IMR-90 (cell line): ENCODE measurements around the gene AXIN1. TPM values are rescaled to one million over a fixed set of nuclear protein-coding genes. Genes with fewer than 3 reads are reported as not detected.

Source experiments
- ATAC-seq: fragments of 200-7000 bp; cut with Tn5 transposase; 2 replicates; pipeline ENCODE4 v1.9.1; 2020; ENCODE audit warnings: low read depth, mild to moderate bottlenecking, moderate library complexity
- BruUV-seq: library from RNA; stranded (reverse); fragments of 400-500 nt; replicated peaks from 2 replicates; lab custom pipeline; 2021; lab: Mats Ljungman, UMichigan
- CTCF ChIA-PET: fragments of 300-600 bp; formaldehyde crosslinking; extraction: SDS; loops from one replicate; lab custom pipeline; 2021; ENCODE audit warnings: antibody characterized with exemption; lab: Yijun Ruan, JAX
- POLR2A ChIA-PET: fragments of 300-600 bp; sonication (Branson Sonifier 250); formaldehyde crosslinking; loops from one replicate; lab custom pipeline; 2022; ENCODE audit warnings: antibody characterized with exemption; ENCODE audit not compliant: unreplicated experiment; lab: Charles Lee
- DNase-seq: peaks from one replicate; pipeline ENCODE4 v3.0.0; 2013
- H2AFZ ChIP-seq: replicated peaks from 2 replicates; pipeline ENCODE3; 2013; ENCODE audit warnings: low read length, mild to moderate bottlenecking; ENCODE audit not compliant: poor library complexity
- H2AK5ac ChIP-seq: 2 replicates; pipeline ENCODE4 v1.6.1; 2013; ENCODE audit warnings: low read depth, low read length, inconsistent platforms
- H2AK9ac ChIP-seq: replicated peaks from 2 replicates; pipeline ENCODE3; 2013; ENCODE audit warnings: mild to moderate bottlenecking, low read depth, low read length, moderate library complexity; ENCODE audit not compliant: poor library complexity
- H2BK120ac ChIP-seq: 2 replicates; pipeline ENCODE4 v1.6.1; 2013; ENCODE audit warnings: low read depth, low read length, inconsistent platforms
- H2BK15ac ChIP-seq: 3 replicates; pipeline ENCODE4 v1.6.1; 2013; ENCODE audit warnings: low read depth, low read length, inconsistent platforms
- H2BK20ac ChIP-seq: 2 replicates; pipeline ENCODE4 v1.6.1; 2013; ENCODE audit warnings: low read depth, mild to moderate bottlenecking, inconsistent platforms, low read length, moderate library complexity
- H2BK5ac ChIP-seq: 2 replicates; pipeline ENCODE4 v1.6.1; 2013; ENCODE audit warnings: mild to moderate bottlenecking, low read depth, low read length, inconsistent platforms; ENCODE audit not compliant: poor library complexity, severe bottlenecking
- H3K14ac ChIP-seq: replicated peaks from 2 replicates; pipeline ENCODE4 v1.6.1; 2013; ENCODE audit warnings: low read depth, low read length, inconsistent platforms
- H3K18ac ChIP-seq: 2 replicates; pipeline ENCODE4 v1.6.1; 2013; ENCODE audit warnings: low read depth, low read length, control low read depth
- H3K23ac ChIP-seq: 2 replicates; pipeline ENCODE4 v1.6.1; 2013; ENCODE audit warnings: low read depth, low read length, inconsistent platforms
- H3K27ac ChIP-seq: 2 replicates; pipeline ENCODE4 v1.5.1; 2013; ENCODE audit warnings: mild to moderate bottlenecking, control low read depth, low read length; ENCODE audit not compliant: insufficient read depth
- H3K27me3 ChIP-seq: 2 replicates; pipeline ENCODE4 v1.6.1; 2013; ENCODE audit warnings: low read length; ENCODE audit not compliant: control insufficient read depth, insufficient read depth
- H3K36me3 ChIP-seq: 2 replicates; pipeline ENCODE4 v1.6.1; 2013; ENCODE audit warnings: low read length, mixed read lengths; ENCODE audit not compliant: control insufficient read depth, insufficient read depth
- H3K4ac ChIP-seq: 2 replicates; pipeline ENCODE4 v1.6.1; 2013; ENCODE audit warnings: low read depth, low read length, inconsistent platforms
- H3K4me1 ChIP-seq: 2 replicates; pipeline ENCODE4 v1.6.1; 2013; ENCODE audit warnings: low read length, mixed read lengths; ENCODE audit not compliant: control insufficient read depth, insufficient read depth
- H3K4me2 ChIP-seq: 2 replicates; pipeline ENCODE4 v1.6.1; 2013; ENCODE audit warnings: low read depth, mild to moderate bottlenecking, control low read depth, low read length, moderate library complexity
- H3K4me3 ChIP-seq: 2 replicates; pipeline ENCODE4 v1.5.1; 2013; ENCODE audit warnings: low read depth, mild to moderate bottlenecking, control low read depth, low read length, moderate library complexity; ENCODE audit not compliant: insufficient read depth
- H3K56ac ChIP-seq: 2 replicates; pipeline ENCODE4 v1.6.1; 2013; ENCODE audit warnings: low read length, inconsistent platforms; ENCODE audit not compliant: insufficient read depth; ENCODE audit errors: extremely low read depth
- H3K79me1 ChIP-seq, 2 experiments: 2 replicates each; pipeline ENCODE4 v1.6.1; 2013; ENCODE audit warnings: low read length in 2 of 2, inconsistent platforms in 1 of 2, low read depth in 1 of 2
- H3K9ac ChIP-seq: 2 replicates; pipeline ENCODE4 v1.6.1; 2013; ENCODE audit warnings: low read depth, low read length, control low read depth
- H3K9me1 ChIP-seq: 2 replicates; pipeline ENCODE4 v1.6.1; 2013; ENCODE audit warnings: low read length, inconsistent platforms; ENCODE audit not compliant: insufficient read depth
- H3K9me3 ChIP-seq: 2 replicates; pipeline ENCODE4 v1.6.1; 2013; ENCODE audit warnings: low read length; ENCODE audit not compliant: control insufficient read depth, insufficient read depth
- H4K20me1 ChIP-seq: 2 replicates; pipeline ENCODE4 v1.6.1; 2013; ENCODE audit warnings: low read length, inconsistent platforms; ENCODE audit not compliant: insufficient read depth
- H4K5ac ChIP-seq: 2 replicates; pipeline ENCODE4 v1.6.1; 2013; ENCODE audit warnings: mild to moderate bottlenecking, low read depth, low read length, control low read depth
- H4K8ac ChIP-seq, 2 experiments: 2 replicates each; pipeline ENCODE4 v1.6.1; 2013; ENCODE audit warnings: low read depth in 2 of 2, low read length in 2 of 2, control low read depth in 1 of 2, inconsistent platforms in 1 of 2
- H4K91ac ChIP-seq: 2 replicates; pipeline ENCODE4 v1.6.1; 2013; ENCODE audit warnings: low read depth, low read length, inconsistent platforms; ENCODE audit not compliant: insufficient read depth
- CEBPB ChIP-seq: IDR thresholded peaks from 2 replicates; pipeline ENCODE4 v1.6.1; 2012; ENCODE audit warnings: low read depth, low read length, improper control_type of control experiment
- FOS ChIP-seq: fragments of 150-350 bp; IDR thresholded peaks from 2 replicates; pipeline ENCODE4 v1.6.1; 2016; ENCODE audit warnings: low read depth, low read length
- MAZ ChIP-seq: IDR thresholded peaks from 2 replicates; pipeline ENCODE4 v1.6.1; 2012; ENCODE audit warnings: low read depth, mild to moderate bottlenecking, low read length, improper control_type of control experiment, moderate library complexity, borderline replicate concordance
- NFE2L2 ChIP-seq: fragments of 150-350 bp; IDR thresholded peaks from 2 replicates; pipeline ENCODE4 v1.6.1; 2016; ENCODE audit warnings: low read depth, mild to moderate bottlenecking, low read length
- RCOR1 ChIP-seq: IDR thresholded peaks from 2 replicates; pipeline ENCODE4 v1.6.1; 2012; ENCODE audit warnings: mild to moderate bottlenecking, low read length, improper control_type of control experiment; ENCODE audit not compliant: insufficient replicate concordance
- RFX5 ChIP-seq: IDR thresholded peaks from 2 replicates; pipeline ENCODE4 v1.8.0; 2012; ENCODE audit warnings: low read depth, mild to moderate bottlenecking, low read length, moderate library complexity
- WGBS, 2 experiments: methylation state at CpG; one replicate each; pipeline versions ENCODE4 v1.1.5 to v1.1.7; 2013; ENCODE audit warnings: missing lambda C conversion rate in 2 of 2; ENCODE audit not compliant: insufficient read length in 1 of 2; ENCODE audit errors: extremely low coverage in 2 of 2; 5-methylcytosine and 5-hydroxymethylcytosine counted together
- dilution Hi-C: fragments of 300-500 bp; cut with HindIII; formaldehyde crosslinking; loops from one replicate; pipeline ENCODE4 v1.14.3; 2018; ENCODE audit warnings: low sequenced_read_pairs; ENCODE audit not compliant: unreplicated experiment
- in situ Hi-C: fragments of 300-500 bp; cut with MboI; formaldehyde crosslinking; loops from 3 replicates; pipeline ENCODE4 v1.14.3; 2019; ENCODE audit warnings: low sequenced_read_pairs, inconsistent platforms, mixed read lengths
- intact Hi-C: fragments of 100-400 bp; cut with micrococcal nuclease; formaldehyde crosslinking; loops from 2 replicates; pipeline ENCODE4 v1.10.0; 2022
- polyA plus RNA-seq, 3 experiments: library from polyadenylated mRNA; depleted of rRNA; stranded (reverse); fragments of >200 nt; gene quantifications; 2 replicates each; pipeline ENCODE4 v1.2.3, GENCODE V29; 2012; ENCODE audit warnings: low replicate concordance in 1 of 3
- total RNA-seq: library from RNA; depleted of rRNA; stranded (reverse); fragments of >200 nt; gene quantifications from 2 replicates; pipeline ENCODE4 v1.2.3, GENCODE V29; 2012
- TF ChIP-seq, protein P1 (sequence below): fragments of 150-350 bp; IDR thresholded peaks from 2 replicates; pipeline ENCODE4 v1.6.1; 2017; ENCODE audit warnings: mild to moderate bottlenecking, antibody characterized with exemption, low read length, low read depth
- TF ChIP-seq, protein P2 (sequence below): fragments of 150-350 bp; IDR thresholded peaks from 2 replicates; pipeline ENCODE4 v1.6.1; 2016; ENCODE audit warnings: low read depth, mild to moderate bottlenecking, low read length, moderate library complexity, borderline replicate concordance

The AXIN1 gene
- total and polyA plus RNA-seq, 2 of the 4 experiments (the other 2 are of a cell fraction), result 10.9 to 14.2 TPM

DNA sequence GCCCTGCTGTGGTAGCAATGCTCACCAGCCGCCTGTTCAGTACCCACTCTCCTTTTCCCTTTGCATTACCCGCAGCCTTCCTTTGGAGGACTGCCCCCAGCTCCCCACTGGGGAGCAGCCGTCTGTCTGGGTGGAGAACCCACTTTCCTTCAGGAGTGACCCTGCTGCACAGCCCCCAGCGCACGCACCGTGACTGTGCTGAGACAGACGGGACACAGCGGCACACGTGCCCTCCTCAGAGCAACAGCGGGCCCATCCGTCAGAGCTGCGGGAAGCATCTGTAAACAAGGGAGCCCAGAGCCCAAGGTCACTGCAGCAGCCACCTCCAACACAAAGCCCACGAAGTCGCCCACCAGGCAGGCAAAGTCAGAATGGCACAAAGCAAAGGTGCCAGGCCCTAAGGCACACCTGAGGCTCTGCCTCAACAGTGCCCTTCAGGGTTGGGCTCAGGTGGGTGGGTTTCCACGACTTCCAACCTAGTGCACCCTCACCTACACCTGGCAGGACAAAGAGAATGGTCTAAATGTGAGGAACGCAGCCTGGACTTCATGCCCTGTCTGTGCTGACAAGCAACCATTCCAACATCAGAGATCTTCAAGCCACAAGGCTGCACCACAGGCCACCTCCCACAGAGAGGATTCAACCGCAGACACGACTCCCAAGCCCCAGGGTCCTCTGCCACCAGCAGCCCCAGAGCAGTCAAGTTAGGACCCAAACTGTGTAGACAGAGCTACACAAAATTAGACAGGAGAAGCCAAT, 9.9 kb downstream of the AXIN1 start:
- Histone ChIP-seq H3K4me2 (no peak overlapping the region), H4K20me1 (peaks cover 74% of the 10 kb centered on the region), H3K9me3 (no peaks in the 10 kb centered on the region), H2AFZ (no peak overlapping the region), H2BK5ac (no peak overlapping the region), H4K8ac (no peak overlapping the region), H3K18ac (no peak overlapping the region), H4K5ac (no peak overlapping the region), H3K4me1 (peaks cover 6% of the 10 kb centered on the region), H4K91ac (no peak overlapping the region), H3K14ac (no peak overlapping the region), H2BK120ac (no peak overlapping the region), H2BK20ac (no peak overlapping the region), H3K27me3 (no peaks in the 10 kb centered on the region), H2AK9ac (no peak overlapping the region), H3K56ac (no peak overlapping the region), H3K27ac (no peak overlapping the region), H2BK15ac (no peak overlapping the region), H3K23ac (no peak overlapping the region), H3K4ac (no peak overlapping the region), H3K79me1 (peaks cover 24 to 79% of the 10 kb centered on the region in 2 experiments), H3K36me3 (peaks cover 17% of the 10 kb centered on the region), H3K9me1 (peaks cover 9% of the 10 kb centered on the region; the same call in 1 of the 2 replicates), H3K9ac (no peak overlapping the region), H3K4me3 (no peak overlapping the region), H2AK5ac (no peak overlapping the region)
- WGBS, 2 experiments, result 95% methylated on average over 6 of the region's 18 CpGs; no CpG with 5 or more reads in 1 of the 2 experiments
- no TSS peak for BruUV-seq
- TF ChIP-seq MAZ (no peak), RCOR1 (no peak), FOS (no peak), RFX5 (no peak), CEBPB (no peak), NFE2L2 (no peak)
- TF ChIP-seq, protein P1, sequence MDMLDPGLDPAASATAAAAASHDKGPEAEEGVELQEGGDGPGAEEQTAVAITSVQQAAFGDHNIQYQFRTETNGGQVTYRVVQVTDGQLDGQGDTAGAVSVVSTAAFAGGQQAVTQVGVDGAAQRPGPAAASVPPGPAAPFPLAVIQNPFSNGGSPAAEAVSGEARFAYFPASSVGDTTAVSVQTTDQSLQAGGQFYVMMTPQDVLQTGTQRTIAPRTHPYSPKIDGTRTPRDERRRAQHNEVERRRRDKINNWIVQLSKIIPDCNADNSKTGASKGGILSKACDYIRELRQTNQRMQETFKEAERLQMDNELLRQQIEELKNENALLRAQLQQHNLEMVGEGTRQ, result no peak
- TF ChIP-seq, protein P2, sequence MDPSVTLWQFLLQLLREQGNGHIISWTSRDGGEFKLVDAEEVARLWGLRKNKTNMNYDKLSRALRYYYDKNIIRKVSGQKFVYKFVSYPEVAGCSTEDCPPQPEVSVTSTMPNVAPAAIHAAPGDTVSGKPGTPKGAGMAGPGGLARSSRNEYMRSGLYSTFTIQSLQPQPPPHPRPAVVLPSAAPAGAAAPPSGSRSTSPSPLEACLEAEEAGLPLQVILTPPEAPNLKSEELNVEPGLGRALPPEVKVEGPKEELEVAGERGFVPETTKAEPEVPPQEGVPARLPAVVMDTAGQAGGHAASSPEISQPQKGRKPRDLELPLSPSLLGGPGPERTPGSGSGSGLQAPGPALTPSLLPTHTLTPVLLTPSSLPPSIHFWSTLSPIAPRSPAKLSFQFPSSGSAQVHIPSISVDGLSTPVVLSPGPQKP, result no peak
- dilution Hi-C loops (no loop called here), in situ Hi-C loops (no loop called here), intact Hi-C loops (no loop called here)
- ChIA-PET CTCF (no interaction called here), POLR2A (no interaction called here)
- ATAC-seq, result no peak
- no peak for DNase-seq
